Mesodermal cell (in vitro differentiated cells): ENCODE measurements around the gene RBM20.
A peak's percentile ranks its signal among the peaks of the same experiment; 100 is the strongest.

Experiments
- H3K27ac ChIP-seq: 2 replicates; pipeline ENCODE4 v1.7.0; 2013; ENCODE audit warnings: mild to moderate bottlenecking, low read depth, low read length, moderate library complexity; ENCODE audit not compliant: severe bottlenecking
- H3K36me3 ChIP-seq: 2 replicates; pipeline ENCODE4 v1.7.1; 2013; ENCODE audit warnings: mild to moderate bottlenecking, low read length, moderate library complexity; ENCODE audit not compliant: control insufficient read depth, insufficient read depth
- H3K4me1 ChIP-seq: one replicate; pipeline ENCODE4 v1.7.1; 2013; ENCODE audit warnings: mild to moderate bottlenecking, low read length; ENCODE audit not compliant: insufficient read depth, control insufficient read depth, poor library complexity, severe bottlenecking
- H3K4me3 ChIP-seq: 2 replicates; pipeline ENCODE4 v1.7.0; 2013; ENCODE audit warnings: low read length, control low read depth, mild to moderate bottlenecking; ENCODE audit not compliant: insufficient read depth, poor library complexity, severe bottlenecking; ENCODE audit errors: extremely low read depth
- H3K9me3 ChIP-seq: 2 replicates; pipeline ENCODE4 v1.7.1; 2013; ENCODE audit warnings: mild to moderate bottlenecking, low read length, moderate library complexity; ENCODE audit not compliant: control insufficient read depth
- WGBS, 2 experiments: methylation state at CpG; one replicate each; pipeline ENCODE4 v1.1.5; 2013; ENCODE audit warnings: missing lambda C conversion rate in 2 of 2; ENCODE audit not compliant: insufficient coverage in 2 of 2; 5-methylcytosine and 5-hydroxymethylcytosine counted together

The RBM20 gene

DNA sequence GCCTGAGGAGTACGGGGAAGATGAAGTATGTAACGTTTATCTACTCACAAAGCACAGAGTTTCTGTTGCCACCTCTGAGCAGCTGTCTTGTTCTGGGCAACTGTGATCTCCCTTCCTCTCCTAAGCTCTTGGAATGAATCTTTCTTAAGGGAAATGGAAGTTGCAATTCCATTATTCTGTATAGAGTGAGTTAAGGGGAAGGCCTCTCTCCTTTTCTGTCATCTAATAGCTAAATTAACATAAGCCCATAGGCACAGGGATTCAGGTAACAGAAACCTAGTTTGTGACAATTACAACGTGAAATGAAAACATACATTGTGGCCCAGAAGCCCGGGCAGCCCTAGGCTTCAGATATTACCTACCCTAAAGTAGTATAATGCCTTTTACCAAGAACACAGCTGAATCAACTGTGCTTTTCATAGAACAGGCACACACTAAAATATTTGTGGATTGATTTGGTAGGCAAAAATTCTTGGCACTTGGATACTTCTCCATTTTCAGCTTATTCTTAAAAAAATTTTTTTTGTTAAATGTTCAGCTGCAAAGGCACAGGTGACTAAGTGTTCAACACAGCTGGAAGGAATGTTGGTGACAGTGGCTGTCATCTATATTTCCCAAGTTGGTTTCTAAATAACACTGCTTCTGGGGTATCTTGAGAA lies 223.8 kb downstream of the RBM20 start:
- 71 to 100% methylated on average over 1 to 2 of the region's 4 CpGs for WGBS, 2 experiments
- no peak overlapping the region for H3K27ac ChIP-seq
- peaks cover 24% of the 10 kb centered on the region for H3K4me1 ChIP-seq
- no peak overlapping the region for H3K4me3 ChIP-seq
- H3K36me3 ChIP-seq = no peaks in the 10 kb centered on the region
- H3K9me3 ChIP-seq = no peaks in the 10 kb centered on the region

DNA sequence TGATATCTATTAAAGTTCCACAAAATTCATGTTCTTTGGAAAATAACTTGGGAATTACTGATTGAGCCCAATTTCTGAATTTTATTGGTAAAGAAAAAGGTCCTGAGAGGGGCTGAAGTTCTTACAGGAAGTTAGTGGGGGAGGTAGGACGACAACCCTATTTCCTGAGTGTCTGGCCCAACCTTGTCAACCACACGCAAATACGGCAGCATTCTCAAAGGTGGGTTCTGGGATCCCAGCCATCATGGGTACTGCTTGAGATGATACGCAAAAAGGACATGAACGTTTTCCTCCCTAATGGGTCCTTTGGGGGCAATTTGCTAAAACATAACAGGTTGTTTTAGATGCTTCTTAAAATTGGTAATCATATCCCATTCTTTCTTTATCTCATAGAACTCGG lies 224.8 kb downstream of the RBM20 start:
- no peak overlapping the region for H3K4me3 ChIP-seq

DNA sequence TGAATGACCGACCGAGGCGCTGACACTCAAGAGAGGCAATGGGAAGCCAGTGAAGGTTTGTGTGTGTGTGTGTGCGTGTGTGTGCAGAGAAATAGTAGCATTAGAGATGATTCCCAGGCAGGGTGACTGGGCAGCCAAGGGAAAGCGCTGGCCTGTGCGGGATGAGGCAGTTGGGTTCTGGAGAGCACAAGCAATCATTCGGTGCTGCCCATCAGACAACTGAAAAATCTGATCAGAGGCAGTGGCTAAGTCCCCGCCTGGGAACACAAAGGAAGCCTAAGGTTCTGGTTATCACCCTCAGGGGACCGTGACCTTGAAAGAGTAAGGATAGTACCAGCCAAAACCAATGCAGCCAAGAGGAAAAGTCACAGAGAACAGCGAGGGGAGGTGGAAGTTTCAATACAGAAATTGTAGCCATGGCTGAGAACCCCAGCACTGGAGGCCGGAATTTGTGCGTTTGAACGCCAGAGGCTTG lies 226.7 kb downstream of the RBM20 start:
- peak overlapping the region; percentile 97 for H3K27ac ChIP-seq
- peaks cover 9% of the 10 kb centered on the region for H3K4me1 ChIP-seq
- 74 to 85% methylated on average over 13 of the region's 13 CpGs for WGBS, 2 experiments
- H3K36me3 ChIP-seq = no peaks in the 10 kb centered on the region
- peak overlapping the region; percentile 24 for H3K4me3 ChIP-seq
- no peaks in the 10 kb centered on the region for H3K9me3 ChIP-seq

More for the DNA sequence above, 224.8 kb downstream of the RBM20 start:
- Histone ChIP-seq H3K36me3 (no peaks in the 10 kb centered on the region), H3K9me3 (no peaks in the 10 kb centered on the region), H3K4me1 (peaks cover 24% of the 10 kb centered on the region), H3K27ac (no peak overlapping the region)
- 88 to 90% methylated on average over 3 to 5 of the region's 6 CpGs for WGBS, 2 experiments

- no peaks in the 10 kb centered on the region for H3K36me3 ChIP-seq
- WGBS, 2 experiments = 3 to 5% methylated on average over 31 to 33 of the region's 47 CpGs
- peak within 1 kb of the TSS; percentile 97 for H3K27ac ChIP-seq
- peak within 1 kb of the TSS; percentile 67 for H3K4me3 ChIP-seq
- H3K9me3 ChIP-seq = no peaks in the 10 kb centered on the region
- H3K4me1 ChIP-seq = peaks cover 5% of the 10 kb centered on the region
Observed at GRCh38 chr10:110871298-110872084, 227.4 kb downstream of the RBM20 start, which contains the start of gene PDCD4. Gene PDCD4 (plus strand): TSS chr10:110871928. CDS start chr10:110876028, 4,100 bp downstream.

DNA sequence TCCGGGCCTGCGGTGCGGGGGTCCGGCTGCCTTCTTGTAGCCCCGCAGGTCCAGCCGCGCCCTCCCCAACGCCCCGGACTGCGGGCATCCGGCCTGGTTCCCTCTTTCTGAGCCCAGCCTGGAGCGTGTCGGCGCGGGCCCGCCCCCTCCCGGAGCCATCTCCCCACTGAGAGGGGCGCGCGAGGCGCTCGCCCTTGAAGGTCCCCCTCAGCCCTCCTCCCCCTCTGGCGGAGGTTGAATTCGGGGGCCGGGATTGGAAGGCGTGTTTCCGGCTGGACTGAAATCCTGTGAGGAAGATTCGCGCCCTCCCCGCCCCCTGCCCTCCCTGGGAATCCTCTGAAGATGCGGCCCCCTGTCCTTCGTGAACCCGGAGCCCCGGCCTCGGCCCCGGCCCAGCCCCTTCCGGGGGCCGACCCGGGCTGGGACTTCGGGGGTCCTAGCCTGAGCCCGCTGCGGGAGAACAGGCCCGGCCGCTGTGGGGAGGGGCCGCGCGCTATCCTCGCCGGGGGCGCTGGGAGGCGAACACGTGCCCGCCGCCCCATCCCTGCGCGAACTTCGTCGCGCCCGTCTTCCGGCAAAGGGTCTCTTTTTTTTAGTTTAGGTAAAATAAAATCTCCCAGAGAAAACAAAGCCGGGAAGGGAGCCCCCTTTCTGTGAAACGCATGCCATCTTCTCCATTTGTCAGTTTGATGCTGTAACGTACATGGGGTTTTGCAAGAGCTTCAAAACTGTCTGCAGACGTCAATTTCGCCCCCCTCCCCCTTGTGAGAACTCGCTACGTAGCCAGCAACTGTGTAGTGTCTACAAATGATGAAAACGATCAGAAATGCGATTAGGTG lies 228.2 kb downstream of the RBM20 start:
- H3K36me3 ChIP-seq = no peaks in the 10 kb centered on the region
- H3K4me3 ChIP-seq = peak overlapping the region; percentile 67
- H3K27ac ChIP-seq = peak overlapping the region; percentile 97
- H3K9me3 ChIP-seq = no peaks in the 10 kb centered on the region
- 0 to 1% methylated on average over 26 to 46 of the region's 70 CpGs for WGBS, 2 experiments
- peaks cover 5% of the 10 kb centered on the region for H3K4me1 ChIP-seq

DNA sequence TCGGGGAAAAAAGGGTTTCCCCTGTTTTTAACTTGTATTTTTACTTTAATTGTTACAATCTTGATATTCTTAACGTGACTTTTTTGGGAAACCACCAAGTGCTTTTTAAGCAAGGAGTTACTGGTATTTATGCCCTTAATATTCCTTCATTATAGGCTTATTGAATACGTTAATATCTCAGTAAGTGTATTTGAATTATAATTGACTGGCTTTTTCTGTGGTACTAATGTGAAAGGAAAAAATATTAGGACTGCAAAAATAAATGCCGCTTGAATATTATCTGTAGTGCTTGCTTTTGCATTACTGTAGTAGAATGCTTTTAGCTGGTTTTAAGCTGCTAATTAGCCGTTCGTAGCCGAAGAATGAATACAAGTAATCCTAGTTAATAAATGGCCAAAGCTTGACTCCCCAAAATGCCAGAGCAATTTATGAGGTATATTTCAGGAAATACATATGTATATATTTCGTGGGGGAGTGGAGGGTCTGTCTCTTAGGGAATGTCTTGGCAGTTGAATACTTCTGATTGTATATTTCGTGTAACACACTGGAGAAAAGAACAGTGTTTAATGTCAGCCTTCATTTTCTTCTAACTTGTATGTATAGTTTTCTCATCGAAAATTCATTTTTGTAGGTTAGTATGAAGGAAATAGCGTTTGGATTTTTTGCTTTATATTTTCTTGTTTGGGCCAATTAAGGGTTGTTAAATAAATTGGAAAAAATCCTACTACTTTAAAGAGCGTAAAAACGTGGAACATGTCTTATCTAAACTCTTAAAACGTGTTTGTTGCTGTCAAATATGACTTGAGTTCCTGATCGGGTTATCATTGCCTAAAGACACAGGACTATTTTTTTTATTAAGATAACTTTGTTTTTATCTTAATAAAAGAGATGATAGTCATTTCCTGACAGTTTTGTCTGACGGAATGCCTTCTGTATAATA lies 229.1 kb downstream of the RBM20 start:
- no peaks in the 10 kb centered on the region for H3K36me3 ChIP-seq
- WGBS, 2 experiments = 30 to 44% methylated on average over 5 to 6 of the region's 16 CpGs

GRCh38 chr10:110873951-110874350 lies 229.8 kb downstream of the RBM20 start:
- peak overlapping the region; percentile 67 for H3K4me3 ChIP-seq
- WGBS, 2 experiments = no CpG with 5 or more reads among the region's 2 CpGs
- H3K4me1 ChIP-seq = peaks cover 5% of the 10 kb centered on the region
- no peaks in the 10 kb centered on the region for H3K9me3 ChIP-seq
- no peak overlapping the region for H3K27ac ChIP-seq
- H3K36me3 ChIP-seq = no peaks in the 10 kb centered on the region

More for the DNA sequence above, 229.1 kb downstream of the RBM20 start:
- Histone ChIP-seq H3K9me3 (no peaks in the 10 kb centered on the region), H3K4me1 (peaks cover 5% of the 10 kb centered on the region), H3K27ac (peak overlapping the region; percentile 97), H3K4me3 (peak overlapping the region; percentile 67)

DNA sequence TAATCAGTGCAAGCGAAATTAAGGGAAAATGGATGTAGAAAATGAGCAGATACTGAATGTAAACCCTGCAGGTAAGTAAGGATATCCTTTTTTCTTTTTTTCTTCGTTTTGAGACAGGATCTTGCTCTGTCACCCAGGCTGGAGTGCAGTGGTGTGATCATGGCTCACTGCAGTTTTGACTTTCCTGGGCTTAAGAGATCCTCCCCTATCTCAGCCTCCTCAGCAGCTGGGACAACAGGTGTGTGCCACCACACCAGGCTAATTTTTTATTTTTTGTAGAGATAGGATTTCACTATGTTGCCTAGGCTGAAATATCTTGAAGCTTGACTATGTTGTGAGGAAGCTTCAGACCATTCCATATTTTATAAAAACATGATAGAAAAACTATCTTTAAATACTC lies 231.9 kb downstream of the RBM20 start:
- no peak overlapping the region for H3K27ac ChIP-seq
- peaks cover 3% of the 10 kb centered on the region for H3K4me1 ChIP-seq
- 100% methylated on average over 1 to 2 of the region's 2 CpGs for WGBS, 2 experiments
- H3K9me3 ChIP-seq = no peaks in the 10 kb centered on the region
- H3K4me3 ChIP-seq = no peak overlapping the region
- H3K36me3 ChIP-seq = peaks cover 4% of the 10 kb centered on the region

DNA sequence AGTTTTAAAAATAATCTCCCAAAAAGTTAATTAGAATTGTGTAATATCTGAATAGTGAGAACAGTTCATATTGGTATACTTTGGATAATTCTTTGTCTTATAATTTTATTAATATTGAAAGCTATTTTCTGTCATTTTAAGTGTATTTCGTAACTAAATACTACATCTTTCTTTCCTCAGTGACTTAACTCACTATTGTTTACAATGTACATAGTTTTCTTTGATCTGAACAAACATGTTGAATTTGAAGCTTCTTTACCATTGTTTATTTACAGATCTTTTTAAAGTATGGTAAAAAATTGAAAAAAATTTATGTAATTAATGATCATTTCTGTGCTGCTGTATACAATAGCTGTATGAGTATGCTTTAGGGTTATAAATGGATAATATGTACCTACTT lies 232.7 kb downstream of the RBM20 start:
- Histone ChIP-seq H3K36me3 (peaks cover 7% of the 10 kb centered on the region), H3K27ac (no peak overlapping the region), H3K9me3 (no peaks in the 10 kb centered on the region), H3K4me1 (no peaks in the 10 kb centered on the region), H3K4me3 (no peak overlapping the region)
- no CpG with 5 or more reads among the region's 1 CpG for WGBS, 2 experiments
